Measurements from ENCODE around the gene CCL17. TPM values are rescaled to one million over a fixed set of nuclear protein-coding genes. Genes with fewer than 3 reads are reported as not detected.

The CCL17 gene
- total and polyA plus RNA-seq, 9 of the 15 experiments (the other 6 are each of a cell fraction or from before 2014, with no cell fraction given) = not detected

- TF ChIP-seq E4F1 (CRISPR knock-in tag; IDR thresholded peaks at IDR 0.05; ENCODE audit: borderline replicate concordance) (no peak), BRD9 (IDR thresholded peaks at IDR 0.05; ENCODE audit: low read depth, partially characterized antibody) (no peak), ZNF121 (CRISPR knock-in tag; conservative IDR thresholded peaks at IDR 0.05) (no peak), PTRF (tag; IDR thresholded peaks at IDR 0.05) (no peak), SIRT6 (IDR thresholded peaks at IDR 0.05; ENCODE audit: low read depth, low read length) (no peak), ZNF277 (CRISPR knock-in tag; IDR thresholded peaks at IDR 0.05; ENCODE audit: borderline replicate concordance) (no peak), TEAD2 (tag; IDR thresholded peaks at IDR 0.05) (no peak), NFXL1 (CRISPR knock-in tag; IDR thresholded peaks at IDR 0.05) (no peak), RBFOX2 (IDR thresholded peaks at IDR 0.05; ENCODE audit: low read depth, low read length) (no peak), NFRKB (IDR thresholded peaks at IDR 0.05; ENCODE audit: low read depth) (no peak), CGGBP1 (CRISPR knock-in tag; IDR thresholded peaks at IDR 0.05) (no peak), CSDE1 (IDR thresholded peaks at IDR 0.05) (no peak), CEBPZ (IDR thresholded peaks at IDR 0.05; ENCODE audit: borderline replicate concordance, low read depth, low read length) (no peak), PHTF2 (CRISPR knock-in tag; IDR thresholded peaks at IDR 0.05) (no peak), KDM4B (IDR thresholded peaks at IDR 0.05; ENCODE audit: borderline replicate concordance in 2 of 2, low read depth in 1 of 2) (no peak), ZNF316 (IDR thresholded peaks at IDR 0.05) (no peak), VEZF1 (CRISPR knock-in tag; IDR thresholded peaks at IDR 0.05) (no peak), RBM34 (IDR thresholded peaks at IDR 0.05; ENCODE audit: borderline replicate concordance, insufficient read depth, low read length) (no peak), LEF1 (IDR thresholded peaks at IDR 0.05) (no peak)
Observed at GRCh38 chr16:57422026-57422944, 17.7 kb downstream of the CCL17 start (continued).
